ENCODE results near the gene DCTPP1.
"Not testable (repeated sequence)": the region's sequence is repeated elsewhere in the genome, so short reads cannot be mapped to it uniquely, and the experiment has no call there.

Gene DCTPP1

DNA sequence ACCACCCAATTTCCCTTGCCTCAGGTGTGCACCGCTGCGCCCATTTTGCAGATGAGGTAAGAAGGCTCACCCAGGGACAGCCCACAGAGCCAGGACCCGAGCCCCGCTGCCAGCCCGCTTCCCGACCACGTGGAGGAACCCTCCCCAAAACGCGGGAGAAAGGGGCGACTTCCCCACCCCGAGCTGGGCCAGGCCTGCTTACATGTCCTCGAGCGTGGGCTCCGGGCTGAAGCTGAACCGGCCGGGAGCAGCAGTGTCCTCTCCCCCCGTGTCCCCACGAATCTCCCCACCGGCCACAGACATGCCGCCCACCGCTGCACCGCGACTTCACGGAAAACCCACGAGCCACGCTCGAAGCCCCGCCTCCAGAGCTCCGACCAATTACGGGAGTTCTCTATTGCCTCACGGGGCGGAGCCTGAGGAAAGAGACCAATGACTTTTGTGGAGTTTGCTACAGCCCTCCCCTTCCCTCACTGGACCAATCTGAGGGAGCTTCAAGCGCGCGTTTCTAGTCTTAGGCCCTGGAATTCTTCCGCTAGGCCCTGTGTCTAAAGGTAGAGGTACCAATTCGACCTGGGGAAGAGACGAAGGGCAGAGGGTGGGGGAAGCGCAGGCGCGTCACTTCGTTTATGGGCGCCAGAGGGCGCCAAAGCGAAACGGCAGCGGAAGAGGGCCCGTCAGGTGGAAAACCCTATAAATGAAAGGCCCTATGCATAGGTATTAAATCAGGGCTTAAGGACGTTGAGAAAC, at the start of gene DCTPP1:
TSS of gene DCTPP1 (minus strand) at position 353 of the 750 bp plus-strand sequence. CDS start at position 303, 50 bp downstream.
- peak; percentile 100 for DNase-seq

DNA sequence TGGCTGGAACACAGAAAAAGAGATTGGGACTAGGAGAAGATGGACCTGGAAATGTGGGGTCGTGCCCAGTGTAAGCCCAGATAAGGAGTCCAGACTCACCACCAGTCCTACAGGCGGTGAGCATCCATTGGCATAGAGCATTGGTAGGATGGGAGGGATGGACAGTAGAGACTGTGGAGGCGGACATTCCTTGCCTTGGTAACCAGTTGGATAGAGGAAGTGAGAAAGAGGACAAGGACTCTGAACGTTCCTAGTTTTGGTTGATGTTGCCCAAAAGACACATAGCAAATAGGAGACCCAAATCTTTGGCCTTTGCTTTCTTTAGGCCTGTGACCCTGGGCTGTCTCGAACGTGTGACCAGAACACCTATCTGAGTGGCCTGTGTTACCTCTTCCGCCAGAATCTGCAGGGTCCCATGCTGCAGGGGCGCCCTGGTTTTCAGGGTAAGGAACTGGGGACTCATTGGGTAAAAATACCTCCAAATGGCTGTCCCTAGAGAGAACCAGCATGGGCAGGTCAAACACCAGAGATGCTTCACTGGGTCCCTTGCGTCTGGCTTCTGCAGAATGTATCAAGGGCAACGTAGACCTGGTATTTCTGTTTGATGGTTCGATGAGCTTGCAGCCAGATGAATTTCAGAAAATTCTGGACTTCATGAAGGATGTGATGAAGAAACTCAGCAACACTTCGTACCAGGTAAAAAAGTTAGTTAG, 49.1 kb upstream of the DCTPP1 start:
- no peak for DNase-seq

DNA sequence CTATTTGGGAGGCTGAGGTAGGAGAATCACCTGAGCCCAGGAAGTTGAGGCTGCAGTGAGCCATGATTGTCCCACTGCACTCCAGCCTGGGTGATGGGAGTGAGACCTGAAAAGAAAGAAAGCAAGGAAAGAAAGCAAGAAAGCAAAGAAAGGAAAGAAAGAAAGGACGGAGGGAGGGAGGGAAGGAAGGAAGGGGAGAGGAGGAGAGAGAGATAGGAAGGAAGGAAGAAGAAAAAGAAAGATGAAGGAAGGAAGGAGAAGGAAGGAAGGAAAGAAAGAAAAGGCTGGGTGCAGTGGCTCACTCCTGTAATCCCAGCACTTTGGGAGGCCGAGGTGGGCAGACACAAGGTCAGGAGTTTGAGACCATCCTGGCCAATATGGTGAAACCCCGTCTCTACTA, 47.9 kb upstream of the DCTPP1 start:
- DNase-seq = not testable (repeated sequence)

DNA sequence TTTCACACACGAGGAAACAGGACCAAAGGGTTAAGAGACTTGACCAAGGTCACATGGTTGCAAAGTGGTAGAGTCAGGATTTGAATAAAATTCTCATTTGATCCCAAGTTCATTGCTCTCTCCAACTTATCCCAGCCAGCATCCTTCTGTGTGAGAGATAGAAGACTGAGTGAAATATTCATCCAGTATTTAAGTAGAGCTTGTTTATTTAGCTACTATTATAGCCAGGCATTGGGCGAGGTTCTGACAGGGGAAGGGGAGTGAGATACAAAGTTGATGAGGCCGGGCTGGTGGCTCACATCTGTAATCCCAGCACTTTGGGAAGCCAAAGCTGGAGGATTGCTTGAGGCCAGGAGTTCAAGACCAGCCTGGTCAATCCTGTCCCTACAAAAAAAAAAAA, 47.2 kb upstream of the DCTPP1 start:
- no peak for DNase-seq

DNA sequence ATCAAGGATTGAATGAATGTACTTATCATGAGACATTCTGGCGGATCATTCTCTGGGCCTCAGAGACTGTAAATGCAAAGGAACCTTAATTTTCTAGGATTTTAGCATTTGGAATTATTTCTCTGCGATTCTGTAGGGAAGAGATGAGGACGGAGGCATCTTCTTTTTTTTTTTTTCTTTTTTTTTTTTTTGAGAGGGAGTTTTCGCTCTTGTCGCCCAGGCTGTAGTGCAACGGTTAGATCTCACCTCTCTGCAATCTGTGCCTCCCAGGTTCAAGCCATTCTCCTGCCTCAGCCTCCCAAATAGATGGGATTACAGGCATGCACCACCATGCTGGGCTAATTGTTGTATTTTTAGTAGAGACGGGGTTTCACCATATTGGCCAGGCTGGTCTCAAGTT, 44.9 kb upstream of the DCTPP1 start:
- DNase-seq = no peak

DNA sequence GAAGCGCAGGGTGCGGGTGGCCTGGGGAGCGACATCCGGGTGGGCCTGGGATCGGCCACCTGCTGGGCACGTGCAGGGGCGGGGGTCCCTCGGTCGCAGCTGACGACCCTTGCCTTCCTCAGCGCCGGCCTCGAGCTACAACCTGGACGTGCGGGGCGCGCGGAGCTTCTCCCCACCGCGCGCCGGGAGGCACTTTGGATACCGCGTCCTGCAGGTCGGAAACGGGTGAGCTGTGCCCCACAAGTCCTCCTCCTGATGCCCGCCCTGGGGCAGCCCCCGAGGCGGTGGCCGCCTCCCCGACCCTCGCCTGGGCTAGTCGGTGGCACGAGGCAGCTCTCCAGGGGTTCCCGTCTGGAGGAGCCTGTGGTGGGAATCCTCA, 44.2 kb upstream of the DCTPP1 start:
- DNase-seq = no peak

DNA sequence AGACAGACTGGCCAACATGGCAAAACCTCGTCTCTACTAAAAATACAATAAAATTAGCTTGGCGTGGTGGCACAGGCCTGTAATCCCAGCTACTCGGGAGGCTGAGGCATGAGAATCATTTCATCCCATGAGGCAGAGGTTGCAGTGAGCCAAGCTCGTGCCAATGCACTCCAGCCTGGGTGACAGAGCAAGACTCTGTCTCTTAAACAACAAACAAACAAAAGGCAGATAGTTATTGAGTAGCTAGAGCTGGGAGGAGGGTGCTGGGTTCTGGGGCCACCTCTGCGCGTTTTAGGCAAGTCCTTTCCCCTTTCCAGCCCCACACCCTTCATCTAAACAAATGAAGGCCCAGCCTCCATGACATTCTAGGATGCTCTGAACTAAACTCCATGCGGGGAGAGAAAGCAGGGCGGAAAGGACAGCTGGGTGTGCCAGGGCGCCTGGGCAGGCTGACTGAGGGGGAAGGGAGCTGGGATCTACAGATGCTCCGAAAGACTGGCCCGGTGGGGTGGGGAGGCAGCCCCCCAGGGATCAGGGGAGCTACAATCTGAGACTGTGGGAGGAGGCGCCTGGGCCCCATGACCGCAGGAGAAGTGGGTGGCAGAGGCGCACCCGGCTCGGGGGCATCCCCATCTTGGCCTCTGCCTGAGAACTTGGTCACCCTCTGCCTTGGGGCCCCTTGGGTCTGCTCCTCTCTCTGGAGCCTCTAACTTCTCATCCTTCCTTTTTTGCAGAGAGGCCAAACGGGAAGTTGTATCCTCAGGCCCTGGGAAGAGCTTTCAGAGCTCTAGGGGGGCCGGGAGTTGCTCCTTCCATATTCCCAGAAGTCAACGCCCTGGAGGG, 43.6 kb upstream of the DCTPP1 start:
- no peak for DNase-seq

DNA sequence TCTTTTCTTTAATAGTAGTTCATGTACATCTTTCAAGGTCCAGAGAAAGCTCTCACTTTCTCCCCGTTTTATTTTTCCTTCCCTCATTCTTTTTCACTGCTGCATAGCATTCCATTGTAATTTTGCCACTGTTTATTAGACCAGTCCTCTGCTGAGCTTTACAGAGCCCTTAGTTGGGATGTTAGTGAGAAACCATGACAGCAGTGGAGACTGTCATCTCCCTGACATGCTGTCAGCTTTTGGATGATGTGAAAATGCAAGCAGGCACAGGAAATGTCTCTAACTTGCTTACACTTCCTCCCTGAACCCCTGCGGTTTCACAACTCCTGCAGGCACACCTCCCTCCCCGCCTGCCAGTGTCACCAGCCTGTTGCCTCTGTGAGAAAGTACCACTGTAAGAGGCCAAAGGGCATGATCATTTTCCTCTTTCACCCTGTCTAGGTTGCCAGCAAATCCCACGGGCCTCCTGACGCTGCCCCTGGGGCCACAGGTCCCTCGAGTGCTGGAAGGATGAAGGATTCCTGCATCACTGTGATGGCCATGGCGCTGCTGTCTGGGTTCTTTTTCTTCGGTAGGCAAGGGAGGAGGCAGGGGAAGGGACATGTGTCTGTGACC, 42.6 kb upstream of the DCTPP1 start, which contains the start of gene ITGAL:
TSS of gene ITGAL (plus strand) at position 415 of the 615 bp plus-strand sequence. CDS start at position 511, 96 bp downstream.
- no peak for DNase-seq

DNA sequence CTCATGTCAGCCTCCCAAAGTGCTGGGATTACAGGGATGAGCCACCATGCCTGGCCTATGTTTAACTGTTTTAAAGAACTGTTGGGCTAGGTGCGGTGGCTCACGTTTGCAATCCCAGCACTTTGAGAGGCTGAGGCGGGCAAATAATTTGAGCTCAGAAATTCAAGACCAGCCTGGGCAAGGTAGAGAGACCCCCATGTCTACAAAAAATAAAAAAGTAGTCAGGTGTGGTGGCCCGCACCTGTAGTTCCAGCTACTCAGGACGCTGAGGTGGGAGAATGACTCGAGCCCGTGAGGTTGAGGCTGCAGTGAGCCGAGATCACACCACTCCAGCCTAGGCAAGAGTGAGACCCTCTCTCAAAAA, 40.8 kb upstream of the DCTPP1 start:
- no peak for DNase-seq

DNA sequence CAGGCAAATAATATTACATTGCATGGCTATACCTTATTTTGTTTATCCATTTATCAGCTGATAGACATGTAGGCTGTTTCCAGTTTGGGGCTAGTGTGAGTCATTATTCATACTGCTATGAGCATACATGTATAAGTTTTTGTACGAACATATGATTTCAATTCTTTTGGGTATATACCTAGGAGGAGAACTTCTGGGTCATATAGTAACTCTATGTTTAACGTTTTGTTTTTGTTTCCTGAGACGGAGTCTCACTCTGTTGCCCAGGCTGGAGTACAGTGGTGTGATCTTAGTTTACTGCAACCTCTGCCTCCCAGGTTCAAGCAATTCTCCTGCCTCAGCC, 40.3 kb upstream of the DCTPP1 start:
- no peak for DNase-seq

DNA sequence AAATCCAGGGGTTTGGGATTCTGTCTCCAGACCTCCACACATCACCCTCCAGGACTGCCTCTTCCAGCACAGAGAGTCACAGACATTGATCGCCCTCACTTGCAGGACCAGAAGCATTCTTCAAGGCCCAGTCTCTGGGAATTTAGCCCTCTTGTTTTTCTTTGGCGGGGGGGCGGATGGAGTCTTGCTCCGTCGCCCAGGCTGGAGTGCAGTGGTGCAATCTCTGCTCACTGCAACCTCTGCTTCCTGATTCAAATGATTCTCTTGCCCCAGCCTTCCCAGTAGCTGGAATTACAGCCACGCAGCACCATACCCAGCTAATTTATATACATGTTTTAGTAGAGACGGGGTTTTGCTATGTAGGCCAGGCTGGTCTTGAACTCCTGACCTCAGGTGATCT, 34.2 kb upstream of the DCTPP1 start:
- no peak for DNase-seq

DNA sequence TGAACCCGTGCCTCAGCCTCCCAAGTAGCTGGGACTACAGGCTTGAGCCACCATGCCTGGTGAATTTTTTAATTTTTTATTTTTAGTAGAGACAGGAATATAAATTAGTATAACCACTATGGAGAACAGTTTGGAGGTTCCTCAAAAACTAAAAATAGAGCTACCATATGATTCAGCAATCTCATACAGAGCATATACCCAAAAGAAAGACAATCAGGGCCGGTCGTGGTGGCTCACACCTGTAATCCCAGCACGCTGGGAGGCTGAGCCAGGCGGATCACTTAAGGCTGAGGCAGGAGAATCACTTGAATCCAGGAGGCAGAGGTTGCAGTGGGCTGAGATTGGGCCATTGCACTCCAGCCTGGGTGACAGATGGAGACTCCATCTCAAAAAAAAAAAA, 31.6 kb upstream of the DCTPP1 start:
- DNase-seq = not testable (repeated sequence)

DNA sequence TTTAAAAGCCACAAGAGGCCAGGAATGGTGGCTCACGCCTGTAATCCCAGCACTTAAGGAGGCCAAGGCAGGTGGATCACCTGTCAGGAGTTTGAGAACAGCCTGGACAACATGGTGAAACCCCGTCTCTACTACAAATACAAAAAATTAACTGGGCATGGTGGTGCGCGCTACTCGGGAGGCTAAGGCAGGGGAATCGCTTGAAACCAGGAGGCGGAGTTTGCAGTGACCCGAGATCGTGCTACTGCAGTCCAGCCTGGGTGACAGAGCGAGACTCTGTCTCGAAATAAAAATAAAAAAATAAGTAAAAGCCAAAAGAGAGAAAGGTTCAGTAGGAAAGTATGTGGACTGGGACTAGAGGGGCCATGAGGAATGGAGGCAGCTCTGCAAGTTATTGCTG, 29.6 kb upstream of the DCTPP1 start:
- no peak for DNase-seq

DNA sequence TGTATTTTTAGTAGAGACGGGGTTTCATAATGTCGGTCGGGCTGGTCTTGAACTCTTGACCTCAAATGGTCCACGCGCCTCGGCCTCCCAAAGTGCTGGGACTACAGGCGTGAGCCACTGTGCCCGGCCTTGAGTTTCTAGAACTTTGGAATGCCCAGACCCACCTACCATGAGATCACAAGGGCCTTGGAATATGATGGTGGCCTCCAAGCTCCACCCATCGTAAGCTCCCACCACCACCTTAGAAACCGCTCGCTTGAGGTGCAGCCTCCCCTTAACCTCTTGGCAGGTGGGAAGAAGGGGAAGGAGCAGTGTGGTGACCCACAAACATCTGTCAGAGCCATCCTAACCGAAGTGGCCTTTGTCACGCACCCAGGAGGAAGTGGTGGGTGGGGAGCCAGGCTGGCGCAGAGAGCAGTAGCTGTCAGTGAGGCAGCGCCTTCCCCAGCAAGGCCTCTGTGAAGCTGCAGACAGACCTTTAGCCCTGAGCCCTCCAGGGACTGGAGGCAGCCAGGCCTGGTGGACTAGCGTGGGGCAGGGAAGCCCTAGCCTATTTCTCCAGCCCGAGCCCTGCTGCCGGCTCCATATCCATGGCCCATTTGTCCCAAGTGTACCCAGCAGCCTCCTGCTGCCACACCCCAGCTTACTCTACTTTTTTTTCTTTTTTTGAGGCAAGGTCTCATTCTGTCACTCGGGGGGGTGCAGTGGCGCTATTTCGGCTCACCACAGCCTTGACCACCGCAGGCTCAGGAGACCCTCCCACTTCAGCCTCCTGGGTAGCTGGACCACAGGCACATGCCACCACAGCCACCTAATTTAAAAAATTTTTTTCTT, 28.9 kb upstream of the DCTPP1 start:
- DNase-seq = no peak

DNA sequence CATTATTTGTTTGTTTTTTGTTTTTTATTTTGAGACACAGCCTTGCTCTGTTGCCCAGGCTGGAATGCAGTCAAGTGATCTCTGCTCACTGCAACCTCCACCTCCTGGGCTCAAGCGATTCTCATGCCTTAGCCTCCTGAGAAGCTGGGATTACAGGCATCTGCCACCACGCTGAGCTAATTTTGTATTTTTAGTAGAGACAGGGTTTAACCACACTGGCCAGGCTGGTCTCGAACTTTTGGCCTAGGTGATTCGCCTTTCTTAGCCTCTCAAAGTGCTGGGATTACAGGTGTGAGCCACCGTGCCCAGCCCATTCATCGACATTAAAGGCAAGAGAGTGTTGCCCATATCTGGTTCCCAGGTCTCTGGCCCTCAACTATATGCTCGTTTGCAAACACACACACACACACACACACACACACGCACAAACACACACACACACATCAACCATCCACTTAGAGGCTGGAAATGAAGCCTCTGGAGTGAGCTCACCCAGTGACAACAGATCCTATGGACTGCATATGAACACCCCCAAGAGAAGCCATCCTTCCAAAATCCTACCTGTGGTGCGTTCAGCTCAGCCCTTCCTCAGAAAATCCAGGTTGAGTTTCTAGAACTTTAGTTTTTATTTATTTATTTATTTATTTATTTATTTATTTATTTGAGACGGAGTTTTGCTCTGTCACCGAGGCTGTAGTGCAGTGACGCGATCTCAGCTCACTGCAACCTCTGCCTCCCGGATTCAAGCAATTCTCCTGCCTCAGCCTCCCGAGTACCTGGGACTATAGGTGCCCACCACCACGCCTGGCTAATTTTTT, 28.1 kb upstream of the DCTPP1 start:
- DNase-seq = no peak

DNA sequence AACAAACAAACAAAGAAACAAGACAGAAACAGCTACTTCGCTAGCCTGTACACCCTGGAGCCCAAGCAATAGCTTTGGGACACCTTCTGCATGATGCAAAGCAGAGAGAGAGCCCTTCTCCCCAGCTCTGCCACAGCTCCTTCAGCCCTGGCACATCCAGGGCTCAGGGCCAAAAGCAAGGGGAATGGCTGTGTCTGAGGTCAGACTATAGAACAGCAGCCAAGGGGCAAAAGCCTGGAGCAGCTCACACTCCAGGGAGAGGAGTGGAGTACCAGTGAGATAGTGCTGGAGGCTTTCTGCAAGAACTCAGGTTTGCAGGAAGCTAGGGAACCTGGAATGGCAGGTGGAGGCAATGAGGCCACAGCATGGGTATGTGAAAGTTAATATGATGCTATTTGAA, 27.4 kb upstream of the DCTPP1 start:
- DNase-seq = no peak

DNA sequence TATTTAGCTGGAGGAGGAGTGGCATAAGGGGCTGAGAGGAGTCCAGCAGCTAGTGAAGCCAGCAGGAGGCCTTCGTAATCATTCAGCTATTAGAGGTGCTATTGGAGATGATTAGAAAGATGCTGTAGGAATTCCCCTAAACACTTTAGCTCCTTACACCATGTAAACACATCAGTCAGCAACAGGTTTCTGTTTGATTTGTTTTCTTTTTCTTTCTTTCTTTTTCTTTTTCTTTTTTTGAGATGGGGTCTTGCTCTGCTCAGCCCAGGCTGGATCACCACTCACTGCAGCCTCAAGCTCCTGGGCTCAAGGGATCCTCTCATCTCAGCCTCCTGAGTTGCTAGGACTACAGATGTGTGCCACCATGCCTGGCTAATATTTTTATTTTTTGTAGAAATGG, 26.5 kb upstream of the DCTPP1 start:
- DNase-seq = no peak

DNA sequence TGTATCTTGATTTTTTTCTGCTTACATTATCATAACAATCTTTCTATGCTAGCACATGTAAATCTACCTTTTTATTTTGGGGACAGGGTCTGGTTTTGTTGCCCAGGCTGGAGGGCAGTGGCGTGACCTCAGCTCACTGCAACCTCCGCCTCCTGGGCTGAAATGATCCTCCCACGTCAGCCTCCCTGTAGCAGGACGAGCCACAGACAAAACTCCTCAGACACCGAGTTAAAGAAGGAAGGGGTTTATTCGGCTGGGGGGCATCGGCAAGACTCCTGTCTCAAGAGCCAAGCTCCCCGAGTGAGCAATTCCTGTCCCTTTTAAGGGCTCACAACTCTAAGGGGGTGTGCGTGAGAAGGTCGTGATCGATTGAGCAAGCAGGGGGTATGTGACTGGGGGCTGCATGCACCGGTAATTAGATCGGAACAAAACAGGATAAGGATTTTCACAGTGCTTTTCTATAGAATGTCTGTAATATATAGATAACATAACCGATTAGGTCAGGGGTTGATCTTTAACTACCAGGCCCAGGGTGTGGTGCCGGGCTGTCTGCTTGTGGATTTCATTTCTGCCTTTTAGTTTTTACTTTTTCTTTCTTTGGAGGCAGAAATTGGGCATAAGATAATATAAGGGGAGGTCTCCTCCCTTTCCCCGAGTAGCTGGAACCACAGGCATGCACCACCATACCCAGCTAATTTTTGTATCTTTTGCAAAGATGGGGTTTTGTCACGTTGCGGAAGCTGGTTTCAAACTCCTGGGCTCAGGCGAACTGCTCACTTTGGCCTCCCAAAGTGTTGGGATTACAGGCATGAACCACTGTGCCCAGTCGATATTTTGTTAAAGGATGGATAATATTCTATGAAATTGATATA, 23.1 kb upstream of the DCTPP1 start:
- DNase-seq = not testable (repeated sequence)

DNA sequence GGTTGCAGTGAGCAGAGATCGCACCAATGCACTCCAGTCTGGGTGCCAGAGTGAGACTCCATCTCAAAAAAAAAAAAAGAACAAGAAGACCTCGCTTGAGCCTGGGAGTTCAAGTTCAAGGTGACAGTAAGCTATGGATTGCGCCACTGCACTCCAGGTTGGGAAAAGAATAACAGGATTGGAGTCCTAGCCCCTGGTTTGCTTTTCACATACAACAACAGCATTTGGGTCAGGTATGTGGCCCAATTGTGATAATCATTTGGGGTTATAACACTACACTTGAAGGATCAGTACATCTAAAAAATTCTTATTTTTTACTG, 19.2 kb upstream of the DCTPP1 start:
- no peak for DNase-seq

DNA sequence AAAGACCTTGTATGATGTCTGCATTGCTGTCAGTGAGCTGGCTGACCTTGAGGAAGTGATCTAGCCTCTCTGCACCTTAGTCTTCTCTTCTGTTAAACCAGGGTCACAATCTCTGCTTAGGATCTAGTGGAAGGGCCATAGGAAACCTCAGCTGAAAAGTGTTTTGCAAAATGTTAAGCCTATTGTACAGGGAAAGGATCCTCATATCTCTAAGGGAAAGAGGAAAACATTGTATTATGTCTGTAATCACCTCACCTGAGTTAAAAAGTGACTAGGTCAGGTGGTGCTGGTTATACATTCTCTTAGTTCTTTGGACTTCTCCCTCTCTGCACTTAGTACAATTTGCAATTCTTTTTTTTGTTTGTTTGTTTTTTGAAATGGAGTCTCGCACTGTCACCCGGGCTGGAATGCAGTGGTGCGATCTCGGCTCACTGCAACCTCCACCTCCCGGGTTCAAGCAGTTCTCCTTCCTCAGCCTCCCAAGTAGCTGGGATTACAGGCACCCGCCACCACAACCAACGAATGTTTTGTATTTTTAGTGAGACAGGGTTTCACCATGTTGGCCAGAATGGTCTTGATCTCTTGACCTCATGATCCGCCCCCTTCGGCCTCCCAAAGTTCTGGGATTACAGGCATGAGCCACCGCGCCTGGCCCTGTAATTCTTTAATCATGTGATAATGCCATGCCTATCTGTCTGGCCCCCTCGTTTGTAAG, 17.8 kb upstream of the DCTPP1 start:
- DNase-seq = no peak
